ENCODE measurements around the gene ITFG2.

Gene ITFG2

DNA sequence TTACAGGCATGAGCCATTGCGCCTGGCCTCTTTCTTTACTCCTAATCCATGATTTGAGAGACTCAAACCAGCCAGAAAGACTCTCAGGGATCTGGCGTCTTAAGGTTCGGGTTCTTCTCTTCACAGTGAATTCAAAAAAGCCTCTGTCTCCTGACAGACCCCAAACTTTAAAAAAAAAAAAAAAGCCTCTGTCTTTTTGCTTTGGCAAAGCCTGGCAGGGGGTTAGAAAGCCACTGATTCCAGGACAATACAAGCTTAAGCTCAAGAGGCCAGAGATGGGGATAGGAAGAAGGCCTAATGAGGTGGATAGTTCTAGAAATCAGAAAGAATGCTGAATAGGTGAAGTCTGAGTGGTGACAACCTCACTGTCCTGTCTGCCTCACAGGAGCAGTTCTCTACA, 13.6 kb downstream of the ITFG2 start:
- Histone ChIP-seq H3K27ac (ENCODE audit: low read length) (no peak overlapping the region), H3K9ac (ENCODE audit: low read depth, low read length) (no peak overlapping the region), H3K36me3 (ENCODE audit: insufficient read depth, low read length) (peaks cover 75% of the 10 kb centered on the region), H3K9me3 (ENCODE audit: insufficient read depth, low read length, severe bottlenecking) (no peaks in the 10 kb centered on the region), H3K4me2 (ENCODE audit: insufficient read depth, low read length) (no peak overlapping the region), H4K20me1 (ENCODE audit: insufficient read depth, low read length) (no peaks in the 10 kb centered on the region; the same call in 1 of the 2 replicates), H2AFZ (ENCODE audit: low read depth, low read length) (no peak overlapping the region), H3K27me3 (ENCODE audit: insufficient read depth, low read length, poor library complexity) (no peaks in the 10 kb centered on the region), H3K79me2 (ENCODE audit: insufficient read depth, low read length) (no peaks in the 10 kb centered on the region), H3K4me1 (ENCODE audit: insufficient read depth, low read length) (no peaks in the 10 kb centered on the region), H3K4me3 (ENCODE audit: low read depth in 1 of 2, low read length in 2 of 2) (no peak overlapping the region)
- ATAC-seq (ENCODE audit: insufficient read depth, low read depth) (no peak), DNase-seq (no peak)
- TF ChIP-seq EZH2 (IDR thresholded peaks at IDR 0.05; ENCODE audit: borderline replicate concordance, low read depth, low read length, severe bottlenecking): no peak
- TF ChIP-seq, protein P1, sequence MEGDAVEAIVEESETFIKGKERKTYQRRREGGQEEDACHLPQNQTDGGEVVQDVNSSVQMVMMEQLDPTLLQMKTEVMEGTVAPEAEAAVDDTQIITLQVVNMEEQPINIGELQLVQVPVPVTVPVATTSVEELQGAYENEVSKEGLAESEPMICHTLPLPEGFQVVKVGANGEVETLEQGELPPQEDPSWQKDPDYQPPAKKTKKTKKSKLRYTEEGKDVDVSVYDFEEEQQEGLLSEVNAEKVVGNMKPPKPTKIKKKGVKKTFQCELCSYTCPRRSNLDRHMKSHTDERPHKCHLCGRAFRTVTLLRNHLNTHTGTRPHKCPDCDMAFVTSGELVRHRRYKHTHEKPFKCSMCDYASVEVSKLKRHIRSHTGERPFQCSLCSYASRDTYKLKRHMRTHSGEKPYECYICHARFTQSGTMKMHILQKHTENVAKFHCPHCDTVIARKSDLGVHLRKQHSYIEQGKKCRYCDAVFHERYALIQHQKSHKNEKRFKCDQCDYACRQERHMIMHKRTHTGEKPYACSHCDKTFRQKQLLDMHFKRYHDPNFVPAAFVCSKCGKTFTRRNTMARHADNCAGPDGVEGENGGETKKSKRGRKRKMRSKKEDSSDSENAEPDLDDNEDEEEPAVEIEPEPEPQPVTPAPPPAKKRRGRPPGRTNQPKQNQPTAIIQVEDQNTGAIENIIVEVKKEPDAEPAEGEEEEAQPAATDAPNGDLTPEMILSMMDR (IDR thresholded peaks at IDR 0.05; ENCODE audit: borderline replicate concordance, extremely low read depth, low read length, poor library complexity, severe bottlenecking): no peak

DNA sequence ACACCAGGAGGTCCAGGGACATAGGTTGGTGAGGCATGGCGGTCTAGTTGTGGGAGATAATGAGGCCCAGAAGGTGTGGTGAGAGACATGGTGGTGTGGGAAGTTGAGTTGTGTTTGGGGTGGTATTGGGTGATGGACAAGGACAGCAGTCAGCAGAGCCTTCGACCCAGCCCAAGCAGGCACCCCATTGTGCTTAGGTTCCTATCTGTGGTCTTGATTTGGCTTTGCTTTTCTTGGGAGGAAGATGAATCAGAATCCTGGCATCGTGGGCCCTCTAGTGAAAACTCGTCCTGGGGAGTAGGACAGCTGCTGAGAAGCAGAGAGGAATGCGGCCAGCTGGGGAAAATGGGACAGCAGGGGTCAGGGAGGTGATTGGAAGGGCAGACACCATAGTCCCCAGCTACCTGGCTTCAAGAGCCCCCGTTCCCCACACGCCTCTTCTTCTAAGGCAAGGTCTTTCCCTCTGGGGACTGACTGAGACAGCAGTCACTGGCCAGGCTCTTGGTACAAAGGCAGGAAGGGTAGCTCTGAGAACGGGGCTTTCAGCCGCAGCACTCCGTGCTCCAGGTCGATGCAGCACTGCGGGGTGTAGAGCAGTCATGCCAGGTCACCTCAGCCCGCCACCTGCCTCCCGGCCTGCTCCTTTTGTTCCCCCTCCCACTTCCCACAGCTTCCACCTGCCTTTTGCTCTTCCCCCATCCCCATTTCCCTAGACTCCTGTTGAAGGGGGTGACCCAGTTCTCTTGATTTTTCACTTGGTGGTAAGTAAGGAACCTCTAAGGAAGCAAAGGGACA, 14.4 kb downstream of the ITFG2 start:
- ATAC-seq (ENCODE audit: insufficient read depth, low read depth) (no peak), DNase-seq (no peak)
- H3K27me3 ChIP-seq (ENCODE audit: insufficient read depth, low read length, poor library complexity): no peaks in the 10 kb centered on the region
- H3K9me3 ChIP-seq (ENCODE audit: insufficient read depth, low read length, severe bottlenecking): no peaks in the 10 kb centered on the region
- TF ChIP-seq EZH2 (IDR thresholded peaks at IDR 0.05; ENCODE audit: borderline replicate concordance, low read depth, low read length, severe bottlenecking): no peak
- TF ChIP-seq, protein P1 (IDR thresholded peaks at IDR 0.05; ENCODE audit: borderline replicate concordance, extremely low read depth, low read length, poor library complexity, severe bottlenecking): no peak
- no peaks in the 10 kb centered on the region for H3K79me2 ChIP-seq (ENCODE audit: insufficient read depth, low read length)
- H3K9ac ChIP-seq (ENCODE audit: low read depth, low read length): no peak overlapping the region
- H3K4me3 ChIP-seq (ENCODE audit: low read depth in 1 of 2, low read length in 2 of 2): no peak overlapping the region
- H2AFZ ChIP-seq (ENCODE audit: low read depth, low read length): no peak overlapping the region
- no peaks in the 10 kb centered on the region; the same call in 1 of the 2 replicates for H4K20me1 ChIP-seq (ENCODE audit: insufficient read depth, low read length)
- peaks cover 66% of the 10 kb centered on the region for H3K36me3 ChIP-seq (ENCODE audit: insufficient read depth, low read length)
- no peak overlapping the region for H3K4me2 ChIP-seq (ENCODE audit: insufficient read depth, low read length)
- no peaks in the 10 kb centered on the region for H3K4me1 ChIP-seq (ENCODE audit: insufficient read depth, low read length)
- no peak overlapping the region for H3K27ac ChIP-seq (ENCODE audit: low read length)

DNA sequence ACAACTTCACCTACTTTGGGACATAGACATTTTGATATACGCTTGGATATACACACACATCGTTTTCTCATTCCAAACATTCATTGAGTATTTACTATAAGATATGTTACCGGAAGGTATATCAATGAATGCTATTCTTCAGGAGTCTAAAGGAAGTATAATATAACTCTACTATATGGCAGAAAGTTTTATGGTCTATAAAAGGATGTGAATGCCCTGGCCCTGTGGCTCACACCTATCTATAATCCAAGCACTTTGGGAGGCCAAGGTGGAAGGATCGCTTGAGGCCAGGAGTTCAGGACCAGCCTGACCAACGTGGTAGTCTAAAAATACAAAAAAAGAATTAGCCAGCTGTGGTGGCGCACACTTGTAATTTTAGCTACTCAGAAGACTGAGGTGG, 16.8 kb downstream of the ITFG2 start:
- TF ChIP-seq, protein P1 (IDR thresholded peaks at IDR 0.05; ENCODE audit: borderline replicate concordance, extremely low read depth, low read length, poor library complexity, severe bottlenecking): no peak
- TF ChIP-seq EZH2 (IDR thresholded peaks at IDR 0.05; ENCODE audit: borderline replicate concordance, low read depth, low read length, severe bottlenecking): no peak
- no peak overlapping the region for H3K27ac ChIP-seq (ENCODE audit: low read length)
- H3K4me3 ChIP-seq (ENCODE audit: low read depth in 1 of 2, low read length in 2 of 2): no peak overlapping the region
- no peak overlapping the region for H3K9ac ChIP-seq (ENCODE audit: low read depth, low read length)
- no peak for DNase-seq
- peaks cover 43% of the 10 kb centered on the region for H3K36me3 ChIP-seq (ENCODE audit: insufficient read depth, low read length)
- H4K20me1 ChIP-seq (ENCODE audit: insufficient read depth, low read length): no peaks in the 10 kb centered on the region; the same call in 1 of the 2 replicates
- H3K9me3 ChIP-seq (ENCODE audit: insufficient read depth, low read length, severe bottlenecking): no peaks in the 10 kb centered on the region
- no peak overlapping the region for H2AFZ ChIP-seq (ENCODE audit: low read depth, low read length)
- no peak for ATAC-seq (ENCODE audit: insufficient read depth, low read depth)
- H3K27me3 ChIP-seq (ENCODE audit: insufficient read depth, low read length, poor library complexity): no peaks in the 10 kb centered on the region
- no peaks in the 10 kb centered on the region for H3K4me1 ChIP-seq (ENCODE audit: insufficient read depth, low read length)
- no peak overlapping the region for H3K4me2 ChIP-seq (ENCODE audit: insufficient read depth, low read length)
- no peaks in the 10 kb centered on the region for H3K79me2 ChIP-seq (ENCODE audit: insufficient read depth, low read length)

Data from DND-41 (cell line).